Lung (tissue), 12 donors: ENCODE measurements around the gene GREB1. TPM values are rescaled to one million over a fixed set of nuclear protein-coding genes. Genes with fewer than 3 reads are reported as not detected.
A peak's percentile ranks its signal among the peaks of the same experiment; 100 is the strongest.

Experiments used
- ATAC-seq: fragments of 200-7000 bp; cut with Tn5 transposase; one replicate; pipeline ENCODE4 v1.9.1; 2020; ENCODE audit warnings: moderate number of reproducible peaks; ENCODE audit not compliant: insufficient read depth, low FRiP score
- DNase-seq, 3 donors: peaks; one replicate each; pipeline ENCODE4 v3.0.0-alpha.2; 2013 to 2017
- H3K27ac ChIP-seq, 2 donors: one replicate each; pipeline ENCODE4 v1.5.1; 2013; ENCODE audit warnings: mild to moderate bottlenecking in 2 of 2, moderate library complexity in 2 of 2, control low read depth in 1 of 2, inconsistent platforms in 1 of 2, low read depth in 1 of 2, low read length in 1 of 2
- H3K27me3 ChIP-seq, 3 donors: one replicate each; pipeline ENCODE4 v1.5.1; 2013; ENCODE audit warnings: low read length in 2 of 3; ENCODE audit not compliant: control insufficient read depth in 3 of 3, insufficient read depth in 3 of 3
- H3K36me3 ChIP-seq, 4 donors: one replicate each; pipeline ENCODE4 v1.5.1; 2013; ENCODE audit warnings: low read length in 4 of 4, mild to moderate bottlenecking in 1 of 4, moderate library complexity in 1 of 4; ENCODE audit not compliant: control insufficient read depth in 4 of 4, insufficient read depth in 4 of 4
- H3K4me1 ChIP-seq, 5 donors: one replicate each; pipeline ENCODE4 v1.5.1; 2013; ENCODE audit warnings: low read length in 5 of 5, mild to moderate bottlenecking in 2 of 5, moderate library complexity in 1 of 5; ENCODE audit not compliant: control insufficient read depth in 5 of 5, insufficient read depth in 5 of 5
- H3K4me3 ChIP-seq: one replicate; pipeline ENCODE4 v1.5.1; 2013; ENCODE audit warnings: mild to moderate bottlenecking, control low read depth, moderate library complexity
- H3K9ac ChIP-seq, 2 donors: one replicate each; pipeline ENCODE4 v1.5.1; 2013; ENCODE audit warnings: low read length in 2 of 2, control low read depth in 1 of 2; ENCODE audit not compliant: insufficient read depth in 1 of 2
- H3K9me3 ChIP-seq, 4 donors: one replicate each; pipeline ENCODE4 v1.5.1; 2013; ENCODE audit warnings: low read length in 3 of 4, mild to moderate bottlenecking in 1 of 4, moderate library complexity in 1 of 4; ENCODE audit not compliant: control insufficient read depth in 4 of 4, insufficient read depth in 3 of 4
- CTCF ChIP-seq: IDR thresholded peaks from 2 replicates; pipeline ENCODE4 v1.5.1; 2012; ENCODE audit warnings: mild to moderate bottlenecking; ENCODE audit errors: control extremely low read depth, extremely low read depth
- WGBS, 2 donors: extraction: QIAGEN DNeasy Blood & Tissue Kit; methylation state at CpG; one replicate each; pipeline ENCODE4 v1.1.7; 2013; 5-methylcytosine and 5-hydroxymethylcytosine counted together
- polyA plus RNA-seq, 2 donors: library from polyadenylated mRNA; stranded (reverse); fragments of 200-250 nt; gene quantifications; one replicate each; pipeline ENCODE4 v1.2.1, GENCODE V29; 2013
- total RNA-seq, 2 donors: library from RNA; depleted of rRNA in 1 of 2; stranded (reverse); fragments of >200 nt in 1 of 2; gene quantifications; one replicate each; pipeline ENCODE4 v1.2.1, GENCODE V29; 2014 to 2021
- donor health status: control.
- donor health status: control.
- donor health status: Bipolar disorder and iron deficiency.
- donor health status: healthy.
- donor health status: DM: yes; HTN: yes; CAD: no.

Gene GREB1
- total and polyA plus RNA-seq, 4 donors = 0.23 to 3.3 (median 1.8) TPM

GRCh38 chr2:11499081-11499743 is 34.6 kb upstream of the GREB1 start:
- DNase-seq (peak in 2 of 3 donors; percentile 40 to 48), ATAC-seq (no peak)
- H3K4me1 ChIP-seq = peaks cover 0 to 19% (median 6%) of the 10 kb centered on the region in 5 donors
- WGBS, 2 donors = 63 to 68% methylated on average over 4 of the region's 4 CpGs
- H3K9me3 ChIP-seq = peaks cover 0 to 7% (median under 1%) of the 10 kb centered on the region in 4 donors
- H3K9ac ChIP-seq = no peak overlapping the region
- TF ChIP-seq CTCF = no peak
- H3K27me3 ChIP-seq = no peaks in the 10 kb centered on the region
- H3K4me3 ChIP-seq = no peak overlapping the region
- no peaks in the 10 kb centered on the region for H3K36me3 ChIP-seq
- H3K27ac ChIP-seq = peak overlapping the region in 1 of 2 donors; percentile 71

GRCh38 chr2:11500702-11501303 is 33.0 kb upstream of the GREB1 start:
- peaks cover 0 to 7% (median under 1%) of the 10 kb centered on the region in 4 donors for H3K9me3 ChIP-seq
- peaks cover 0 to 19% (median 6%) of the 10 kb centered on the region in 5 donors for H3K4me1 ChIP-seq
- 80 to 91% methylated on average over 5 of the region's 5 CpGs for WGBS, 2 donors
- no peaks in the 10 kb centered on the region for H3K27me3 ChIP-seq
- TF ChIP-seq CTCF = no peak
- DNase-seq (no peak), ATAC-seq (no peak)
- H3K27ac ChIP-seq = no peak overlapping the region
- H3K36me3 ChIP-seq = no peaks in the 10 kb centered on the region
- no peak overlapping the region for H3K9ac ChIP-seq
- H3K4me3 ChIP-seq = no peak overlapping the region

- no peak overlapping the region for H3K27ac ChIP-seq
- H3K27me3 ChIP-seq = no peaks in the 10 kb centered on the region
- H3K9ac ChIP-seq = no peak overlapping the region
- ATAC-seq = no peak
- no peak for TF ChIP-seq CTCF
- H3K9me3 ChIP-seq = peaks cover 0 to 7% (median under 1%) of the 10 kb centered on the region in 4 donors
- no peak overlapping the region for H3K4me3 ChIP-seq
- 85 to 92% methylated on average over 4 of the region's 4 CpGs for whole genome bisulfite sequencing, 2 donors
- no peaks in the 10 kb centered on the region for H3K36me3 ChIP-seq
- peaks cover 5 to 18% (median 6%) of the 10 kb centered on the region in 5 donors for H3K4me1 ChIP-seq
- no peak for DNase-seq
Measured at GRCh38 chr2:11502740-11503292, 31.0 kb upstream of the GREB1 start.
